H9 (cell line): ENCODE data around the gene AMH. TPM values are rescaled to one million over a fixed set of nuclear protein-coding genes. Genes with fewer than 3 reads are reported as not detected.

ENCODE experiments used
- DNase-seq: peaks from one replicate; pipeline ENCODE4 v3.0.0-alpha.2; 2017
- H2AFZ ChIP-seq: one replicate; pipeline ENCODE4 v1.6.1; 2013; ENCODE audit warnings: mild to moderate bottlenecking, low read length, control low read depth, moderate library complexity
- H2AK5ac ChIP-seq: 2 replicates; pipeline ENCODE4 v1.6.1; 2013; ENCODE audit warnings: low read length, control low read depth, mixed read lengths; ENCODE audit not compliant: insufficient read length
- H2BK120ac ChIP-seq: one replicate; pipeline ENCODE4 v1.6.1; 2013; ENCODE audit warnings: low read depth, mild to moderate bottlenecking, low read length, control low read depth, inconsistent platforms; ENCODE audit not compliant: poor library complexity, severe bottlenecking
- H2BK12ac ChIP-seq: 2 replicates; pipeline ENCODE4 v1.6.1; 2013; ENCODE audit warnings: low read length, control low read depth, mixed read lengths, low read depth; ENCODE audit not compliant: insufficient read length
- H2BK15ac ChIP-seq: 2 replicates; pipeline ENCODE4 v1.6.1; 2013; ENCODE audit warnings: low read depth, low read length, control low read depth
- H2BK20ac ChIP-seq: one replicate; pipeline ENCODE4 v1.6.1; 2013; ENCODE audit warnings: low read depth, mild to moderate bottlenecking, low read length, control low read depth, inconsistent platforms; ENCODE audit not compliant: poor library complexity, severe bottlenecking
- H2BK5ac ChIP-seq: 2 replicates; pipeline ENCODE4 v1.6.1; 2013; ENCODE audit warnings: low read length, control low read depth, mixed read lengths; ENCODE audit not compliant: insufficient read length
- H3K14ac ChIP-seq: 2 replicates; pipeline ENCODE4 v1.6.1; 2013; ENCODE audit warnings: low read length, control low read depth; ENCODE audit not compliant: insufficient read depth
- H3K18ac ChIP-seq: 2 replicates; pipeline ENCODE4 v1.6.1; 2013; ENCODE audit warnings: low read depth, mild to moderate bottlenecking, mixed read lengths, low read length, control low read depth; ENCODE audit not compliant: insufficient read length
- H3K23ac ChIP-seq: 2 replicates; pipeline ENCODE4 v1.6.1; 2013; ENCODE audit warnings: low read length, control low read depth, mixed read lengths, low read depth; ENCODE audit not compliant: insufficient read length
- H3K23me2 ChIP-seq: 2 replicates; pipeline ENCODE4 v1.6.1; 2013; ENCODE audit warnings: low read depth, mild to moderate bottlenecking, mixed read lengths, low read length, control low read depth; ENCODE audit not compliant: insufficient read length, poor library complexity, severe bottlenecking
- H3K27ac ChIP-seq: 2 replicates; pipeline ENCODE4 v1.5.1; 2013; ENCODE audit warnings: low read length, control low read depth, mixed read lengths, low read depth; ENCODE audit not compliant: insufficient read length
- H3K27me3 ChIP-seq: 2 replicates; pipeline ENCODE4 v1.6.1; 2013; ENCODE audit warnings: low read length, control low read depth, inconsistent platforms; ENCODE audit not compliant: insufficient read depth
- H3K4ac ChIP-seq: 2 replicates; pipeline ENCODE4 v1.6.1; 2013; ENCODE audit warnings: low read depth, mild to moderate bottlenecking, control low read depth, inconsistent platforms, low read length, moderate library complexity
- H3K4me1 ChIP-seq: 2 replicates; pipeline ENCODE4 v1.6.1; 2013; ENCODE audit warnings: low read length, control low read depth, inconsistent platforms; ENCODE audit not compliant: insufficient read depth
- H3K4me2 ChIP-seq: 2 replicates; pipeline ENCODE4 v1.6.1; 2013; ENCODE audit warnings: low read length, control low read depth, mixed read lengths; ENCODE audit not compliant: insufficient read length, insufficient read depth
- H3K56ac ChIP-seq: 2 replicates; pipeline ENCODE4 v1.6.1; 2013; ENCODE audit warnings: low read depth, mild to moderate bottlenecking, mixed read lengths, low read length, control low read depth; ENCODE audit not compliant: insufficient read length
- H3K79me1 ChIP-seq: 2 replicates; pipeline ENCODE4 v1.6.1; 2013; ENCODE audit warnings: low read depth, mild to moderate bottlenecking, moderate library complexity, low read length, control low read depth, inconsistent platforms; ENCODE audit not compliant: insufficient read depth, poor library complexity, severe bottlenecking
- H3K79me2 ChIP-seq: 2 replicates; pipeline ENCODE4 v1.6.1; 2013; ENCODE audit warnings: low read length, control low read depth, inconsistent platforms; ENCODE audit not compliant: insufficient read depth
- H3K9ac ChIP-seq: 2 replicates; pipeline ENCODE4 v1.6.1; 2013; ENCODE audit warnings: low read length, control low read depth, mixed read lengths; ENCODE audit not compliant: insufficient read length; ENCODE audit errors: extremely low read depth
- H3K9me3 ChIP-seq: one replicate; pipeline ENCODE4 v1.6.1; 2013; ENCODE audit warnings: low read depth, low read length, inconsistent platforms; ENCODE audit not compliant: control insufficient read depth
- H3T11ph ChIP-seq: one replicate; pipeline ENCODE4 v1.6.1; 2013; ENCODE audit warnings: mild to moderate bottlenecking, low read length, control low read depth, inconsistent platforms
- H4K20me1 ChIP-seq: one replicate; pipeline ENCODE4 v1.6.1; 2013; ENCODE audit not compliant: control insufficient read depth, insufficient read length, insufficient read depth
- H4K5ac ChIP-seq: 2 replicates; pipeline ENCODE4 v1.6.1; 2013; ENCODE audit warnings: low read depth, mild to moderate bottlenecking, mixed read lengths, low read length, control low read depth; ENCODE audit not compliant: insufficient read length
- H4K8ac ChIP-seq: replicated peaks from 2 replicates; pipeline ENCODE4 v1.6.1; 2013; ENCODE audit warnings: low read length, control low read depth, mixed read lengths, low read depth; ENCODE audit not compliant: insufficient read length
- H4K91ac ChIP-seq: 2 replicates; pipeline ENCODE4 v1.6.1; 2013; ENCODE audit warnings: low read depth, mild to moderate bottlenecking, moderate library complexity, mixed read lengths, low read length, control low read depth; ENCODE audit not compliant: insufficient read length
- H3K27ac Mint-ChIP-seq, 3 experiments: 2 replicates in 2 of 3; 3 replicates in 1 of 3; pipeline ENCODE4 v1.8.0; 2020 to 2021; ENCODE audit warnings: mixed read lengths in 3 of 3, mild to moderate bottlenecking in 1 of 3, moderate library complexity in 1 of 3
- H3K27me3 Mint-ChIP-seq: 2 replicates; pipeline ENCODE4 v1.8.0; 2021; ENCODE audit warnings: low read depth, mild to moderate bottlenecking, moderate library complexity, mixed read lengths
- H3K36me3 Mint-ChIP-seq, 3 experiments: 2 replicates in 2 of 3; 3 replicates in 1 of 3; pipeline ENCODE4 v1.8.0; 2020 to 2021; ENCODE audit warnings: low read depth in 3 of 3, mixed read lengths in 3 of 3; ENCODE audit not compliant: insufficient read depth in 1 of 3
- H3K4me1 Mint-ChIP-seq, 2 experiments: 2 replicates each; pipeline ENCODE4 v1.8.0; 2020; ENCODE audit warnings: mixed read lengths in 2 of 2
- H3K4me3 Mint-ChIP-seq, 2 experiments: 2 replicates in 1 of 2; 3 replicates in 1 of 2; pipeline ENCODE4 v1.8.0; 2020 to 2021; ENCODE audit warnings: mild to moderate bottlenecking in 2 of 2, mixed read lengths in 2 of 2, moderate library complexity in 1 of 2
- H3K9me3 Mint-ChIP-seq, 2 experiments: 2 replicates in 1 of 2; 3 replicates in 1 of 2; pipeline ENCODE4 v1.8.0; 2020; ENCODE audit warnings: mild to moderate bottlenecking in 2 of 2, mixed read lengths in 2 of 2, moderate library complexity in 1 of 2
- CTCF ChIP-seq: fragments of 200-600 bp; sonication (generic); conservative IDR thresholded peaks from 3 replicates; pipeline ENCODE4 v1.8.0; 2021; ENCODE audit warnings: antibody characterized with exemption, mild to moderate bottlenecking
- WGBS: extraction: QIAGEN DNeasy Blood & Tissue Kit; methylation state at CpG from one replicate; pipeline ENCODE4 v1.1.7; 2013; ENCODE audit warnings: missing lambda C conversion rate, low lambda C conversion rate, mixed read lengths; ENCODE audit not compliant: insufficient read length; ENCODE audit errors: extremely low coverage; 5-methylcytosine and 5-hydroxymethylcytosine counted together
- total RNA-seq: library from RNA; stranded (reverse); gene quantifications from 2 replicates; pipeline ENCODE4 v1.2.1, GENCODE V29; 2021

AMH gene
- total RNA-seq, 1 experiment from 2014 or later: 70.7 TPM

- Histone ChIP-seq H3K14ac (no peak overlapping the region), H3K79me1 (no peaks in the 10 kb centered on the region), H4K91ac (no peak overlapping the region), H3K4ac (no peak overlapping the region; the same call in 1 of the 2 replicates), H3K4me1 (no peaks in the 10 kb centered on the region), H3K18ac (peak overlapping the region; percentile 81), H3K9me3 (no peaks in the 10 kb centered on the region), H4K8ac (no peak overlapping the region), H2BK12ac (no peak overlapping the region), H3T11ph (no peak overlapping the region), H3K23ac (no peak overlapping the region), H3K4me2 (no peak overlapping the region), H3K9ac (no peak overlapping the region), H2BK15ac (no peak overlapping the region), H4K5ac (peak overlapping the region; percentile 73), H2AFZ (no peak overlapping the region), H3K56ac (no peak overlapping the region), H3K27ac (no peak overlapping the region), H2BK5ac (peak overlapping the region; percentile 56), H2AK5ac (no peak overlapping the region), H3K23me2 (no peaks in the 10 kb centered on the region), H3K27me3 (no peaks in the 10 kb centered on the region), H2BK120ac (no peak overlapping the region), H3K79me2 (peaks cover 2% of the 10 kb centered on the region; the same call in 1 of the 2 replicates), H4K20me1 (peaks cover 2% of the 10 kb centered on the region), H2BK20ac (no peak overlapping the region)
- peaks cover 3 to 6% of the 10 kb centered on the region in 2 experiments; a peak in 3 of 4 replicates for H3K4me1 Mint-ChIP-seq
- no peaks in the 10 kb centered on the region; the same call in 1 of the 2 replicates for H3K27me3 Mint-ChIP-seq
- DNase-seq: no peak
- peak overlapping the region; percentile 83 to 97 (median 89); a peak in 6 of 7 replicates for H3K27ac Mint-ChIP-seq
- peaks cover 0 to 8% of the 10 kb centered on the region in 2 experiments; a peak in 1 of 5 replicates for H3K9me3 Mint-ChIP-seq
- TF ChIP-seq CTCF: no peak
- no peak overlapping the region for H3K4me3 Mint-ChIP-seq
- peaks cover 19 to 36% (median 35%) of the 10 kb centered on the region in 3 experiments for H3K36me3 Mint-ChIP-seq
- WGBS: no CpG with 5 or more reads among the region's 21 CpGs
Observed at GRCh38 chr19:2201473-2202148, 47.5 kb upstream of the AMH start.
